B cell (primary cell): Measurements from ENCODE around the gene SENP8. TPM values are rescaled to one million over a fixed set of nuclear protein-coding genes. Genes with fewer than 3 reads are reported as not detected.
"Not testable (repeated sequence)": the region's sequence is repeated elsewhere in the genome, so short reads cannot be mapped to it uniquely, and the experiment has no call there.

Experiments
- ATAC-seq: fragments of 200-7000 bp; cut with Tn5 transposase; one replicate; pipeline ENCODE4 v1.10.0; 2021; ENCODE audit warnings: low read depth, mild to moderate bottlenecking, moderate number of reproducible peaks, moderate library complexity
- CTCF ChIA-PET: fragments of 350-600 bp; sonication (Branson Sonifier 250); formaldehyde crosslinking; loops from one replicate; lab custom pipeline; 2021; ENCODE audit warnings: antibody characterized with exemption, inconsistent platforms; lab: Charles Lee
- POLR2A ChIA-PET: fragments of 350-600 bp; sonication (Branson Sonifier 250); formaldehyde crosslinking; loops from one replicate; lab custom pipeline; 2021; ENCODE audit warnings: antibody characterized with exemption; lab: Charles Lee
- DNase-seq: peaks from one replicate; pipeline ENCODE4 v3.0.0; 2013
- H2AFZ ChIP-seq: 2 replicates; pipeline ENCODE4 v1.6.1; 2012; ENCODE audit warnings: mild to moderate bottlenecking, low read depth, low read length; ENCODE audit not compliant: insufficient read depth, poor library complexity, severe bottlenecking
- H3K27ac ChIP-seq, 2 donors: 1 replicate in 1 of 2; 2 replicates in 1 of 2; pipeline ENCODE4 v1.5.1; 2012 to 2013; ENCODE audit warnings: low read length in 2 of 2, mild to moderate bottlenecking in 2 of 2, moderate library complexity in 1 of 2
- H3K27me3 ChIP-seq, 4 experiments: fragments of 200-600 bp in 1 of 4; sonication (generic) in 1 of 4; replicated peaks in 1 of 4; 1 replicate in 2 of 4; 2 replicates in 2 of 4; pipeline versions ENCODE4 v1.6.1 to v1.7.0; 2013 to 2016; ENCODE audit warnings: low read length in 3 of 4, mild to moderate bottlenecking in 2 of 4, mixed read lengths in 1 of 4, moderate library complexity in 1 of 4; ENCODE audit not compliant: insufficient read depth in 4 of 4, control insufficient read depth in 3 of 4; ENCODE audit errors: control extremely low read depth in 1 of 4
- H3K36me3 ChIP-seq, 2 experiments: replicated peaks in 1 of 2; 1 replicate in 1 of 2; 2 replicates in 1 of 2; pipeline versions ENCODE4 v1.6.1 to v1.7.1; 2013; ENCODE audit warnings: low read length in 1 of 2; ENCODE audit not compliant: insufficient read depth in 2 of 2, control insufficient read depth in 1 of 2; ENCODE audit errors: control extremely low read depth in 1 of 2, extremely low read depth in 1 of 2
- H3K4me1 ChIP-seq, 2 donors: fragments of 200-600 bp in 1 of 2; sonication (generic) in 1 of 2; 1 replicate in 1 of 2; 2 replicates in 1 of 2; pipeline versions ENCODE4 v1.5.1 to v1.6.1; 2013 to 2017; ENCODE audit warnings: low read length in 2 of 2; ENCODE audit not compliant: control insufficient read depth in 2 of 2, insufficient read depth in 2 of 2
- H3K4me2 ChIP-seq: replicated peaks from 2 replicates; pipeline ENCODE3; 2012; ENCODE audit warnings: mild to moderate bottlenecking, low read depth, low read length; ENCODE audit not compliant: poor library complexity, severe bottlenecking
- H3K4me3 ChIP-seq, 5 experiments: fragments of 200-600 bp in 1 of 5; sonication (generic) in 1 of 5; 1 replicate in 3 of 5; 2 replicates in 2 of 5; pipeline versions ENCODE4 v1.5.1 to v1.7.0; 2011 to 2016; ENCODE audit warnings: low read length in 4 of 5, mild to moderate bottlenecking in 4 of 5, low read depth in 2 of 5, control low read depth in 1 of 5, moderate library complexity in 1 of 5; ENCODE audit not compliant: insufficient read depth in 1 of 5; ENCODE audit errors: control extremely low read depth in 1 of 5, extremely low read depth in 1 of 5
- H3K79me2 ChIP-seq: fragments of 200-600 bp; sonication (generic); one replicate; pipeline ENCODE4 v1.6.0; 2016; ENCODE audit warnings: low read length; ENCODE audit not compliant: control insufficient read depth, insufficient read depth
- H3K9ac ChIP-seq: fragments of 200-600 bp; sonication (generic); 2 replicates; pipeline ENCODE4 v1.6.1; 2017; ENCODE audit warnings: mild to moderate bottlenecking, low read length, moderate library complexity
- H3K9me3 ChIP-seq, 3 donors: one replicate each; pipeline versions ENCODE4 v1.6.1 to v1.7.1; 2013; ENCODE audit warnings: low read length in 2 of 3; ENCODE audit not compliant: control insufficient read depth in 2 of 3, insufficient read depth in 1 of 3; ENCODE audit errors: control extremely low read depth in 1 of 3
- H4K20me1 ChIP-seq: 2 replicates; pipeline ENCODE4 v1.6.0; 2012; ENCODE audit warnings: mild to moderate bottlenecking, low read length; ENCODE audit not compliant: insufficient read depth, control insufficient read depth, poor library complexity, severe bottlenecking
- H3K27ac Mint-ChIP-seq: one replicate; pipeline ENCODE4 v1.8.0; 2021; ENCODE audit warnings: mixed read lengths
- H3K27me3 Mint-ChIP-seq: one replicate; pipeline ENCODE4 v1.8.0; 2021; ENCODE audit warnings: mixed read lengths
- H3K4me1 Mint-ChIP-seq: one replicate; pipeline ENCODE4 v1.8.0; 2021; ENCODE audit warnings: mixed read lengths
- H3K4me3 Mint-ChIP-seq: one replicate; pipeline ENCODE4 v1.8.0; 2021; ENCODE audit warnings: mixed read lengths
- H3K9me3 Mint-ChIP-seq: one replicate; pipeline ENCODE4 v1.8.0; 2022; ENCODE audit warnings: mixed read lengths; ENCODE audit not compliant: insufficient read depth
- CTCF ChIP-seq: fragments of 200-600 bp; IDR thresholded peaks from one replicate; pipeline ENCODE4 v1.8.0; 2022; ENCODE audit warnings: antibody characterized with exemption, mild to moderate bottlenecking
- EZH2 ChIP-seq: IDR thresholded peaks from 2 replicates; pipeline ENCODE4 v1.6.1; 2012; ENCODE audit warnings: borderline replicate concordance, low read depth, mild to moderate bottlenecking, moderate library complexity, low read length; ENCODE audit not compliant: insufficient read depth, poor library complexity, severe bottlenecking
- WGBS: methylation state at CpG from one replicate; pipeline ENCODE4 v1.1.5; 2013; ENCODE audit warnings: missing lambda C conversion rate; ENCODE audit not compliant: insufficient coverage; 5-methylcytosine and 5-hydroxymethylcytosine counted together
- intact Hi-C: fragments of 100-400 bp; cut with micrococcal nuclease; formaldehyde crosslinking; loops from one replicate; pipeline ENCODE4 v1.10.0; 2022
- polyA plus RNA-seq: library from polyadenylated mRNA; depleted of rRNA; stranded (reverse); fragments of >200 nt; gene quantifications from 2 replicates; pipeline ENCODE4 v1.2.3, GENCODE V29; 2012
- total RNA-seq, 2 donors: library from RNA; stranded (reverse); fragments of 120-200 nt in 1 of 2; gene quantifications; 1 replicate in 1 of 2; 2 replicates in 1 of 2; pipeline versions ENCODE4 v1.2.3 to v1.2.4, GENCODE V29; 2013 to 2022

The SENP8 gene
- total and polyA plus RNA-seq, 2 donors (not counting 1 experiment from before 2014, with no cell fraction given), result 0.62 to 0.69 TPM

GRCh38 chr15:72170691-72171090 lies 52.5 kb downstream of the SENP8 start:
- Mint-ChIP-seq H3K4me1 (no peaks in the 10 kb centered on the region), H3K4me3 (no peak overlapping the region), H3K27ac (no peak overlapping the region), H3K9me3 (no peaks in the 10 kb centered on the region), H3K27me3 (peaks cover 33% of the 10 kb centered on the region)
- no peak overlapping the region for H3K4me2 ChIP-seq
- no peaks in the 10 kb centered on the region for H3K79me2 ChIP-seq
- H4K20me1 ChIP-seq, result no peaks in the 10 kb centered on the region
- TF ChIP-seq EZH2 (no peak), CTCF (no peak)
- H3K27me3 ChIP-seq, result peaks cover 0 to 5% (median 0%) of the 10 kb centered on the region in 4 experiments
- H3K9ac ChIP-seq, result no peak overlapping the region
- ChIA-PET CTCF (no interaction called here), POLR2A (no interaction called here)
- no peak overlapping the region for H3K27ac ChIP-seq
- H3K4me1 ChIP-seq, result no peaks in the 10 kb centered on the region
- no peak overlapping the region for H3K4me3 ChIP-seq
- intact Hi-C loops, result no loop called here
- WGBS, result 93% methylated on average over 7 of the region's 7 CpGs
- H2AFZ ChIP-seq, result no peak overlapping the region
- DNase-seq (no peak), ATAC-seq (no peak)
- no peaks in the 10 kb centered on the region for H3K36me3 ChIP-seq
- no peaks in the 10 kb centered on the region for H3K9me3 ChIP-seq

GRCh38 chr15:72171978-72172377 lies 53.8 kb downstream of the SENP8 start:
- H3K27me3 ChIP-seq, H3K27ac Mint-ChIP-seq, H3K9me3 ChIP-seq, H3K4me2 ChIP-seq, H3K4me1 ChIP-seq, H3K9ac ChIP-seq, H3K79me2 ChIP-seq, H3K36me3 ChIP-seq, H2AFZ ChIP-seq, H3K9me3 Mint-ChIP-seq, H3K4me1 Mint-ChIP-seq, H3K27ac ChIP-seq, ATAC-seq, H3K4me3 Mint-ChIP-seq, H4K20me1 ChIP-seq, DNase-seq, POLR2A ChIA-PET, intact Hi-C loops, H3K4me3 ChIP-seq: not testable (repeated sequence)
- peaks cover 30% of the 10 kb centered on the region for H3K27me3 Mint-ChIP-seq
- WGBS, result 98% methylated on average over 10 of the region's 10 CpGs
- CTCF ChIA-PET, result interaction anchor here (0.7 kb wide), 1 partner anchor 12 kb away, joined by 3 read pairs; no protein-coding TSS in a partner anchor
